Activated CD8-positive, alpha-beta memory T cell treated with anti-CD3 and anti-CD28 coated beads, Interleukin-2, amount 50 U/mL, for 24 hours (primary cell): ENCODE results near the gene CRHR1.

ENCODE experiments used
- DNase-seq: peaks from one replicate; pipeline ENCODE4 v3.0.0-alpha.2; 2020; ENCODE audit errors: extremely low read depth

CRHR1 gene

GRCh38 chr17:45789874-45790273 is 5.8 kb downstream of the CRHR1 start:
- DNase-seq = no peak

DNA sequence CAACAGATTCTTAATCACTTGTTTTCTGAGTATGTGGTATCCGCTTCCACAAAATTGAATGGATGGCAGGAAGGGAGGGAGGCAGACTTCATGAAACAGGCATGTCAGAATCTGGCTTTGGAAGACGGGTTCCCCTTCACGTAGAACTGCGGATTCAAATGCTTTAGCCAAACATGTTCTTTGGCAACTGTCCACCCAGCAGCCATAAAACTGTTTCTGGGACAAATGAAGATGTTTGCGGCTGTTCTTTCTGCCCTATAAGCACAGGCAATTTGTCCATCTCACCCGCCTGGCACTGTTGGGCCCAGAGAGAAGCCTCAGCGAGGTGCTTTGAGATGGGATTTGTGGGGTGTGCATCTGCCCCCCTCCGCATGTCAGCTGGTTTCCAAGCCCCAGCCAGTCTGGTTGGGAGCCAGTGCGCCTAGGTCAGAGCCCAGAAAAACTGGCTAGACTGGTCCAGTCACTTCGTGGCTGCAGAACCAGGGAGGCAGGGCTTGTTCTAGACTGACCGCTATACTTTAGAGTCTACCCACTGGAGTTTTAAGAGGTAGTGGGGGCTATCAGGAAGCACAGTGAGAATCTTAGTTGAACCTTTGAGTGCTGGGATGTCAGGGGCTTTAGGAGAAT is 6.3 kb downstream of the CRHR1 start:
- DNase-seq = no peak

GRCh38 chr17:45791041-45791582 is 7.0 kb downstream of the CRHR1 start:
- DNase-seq = no peak

DNA sequence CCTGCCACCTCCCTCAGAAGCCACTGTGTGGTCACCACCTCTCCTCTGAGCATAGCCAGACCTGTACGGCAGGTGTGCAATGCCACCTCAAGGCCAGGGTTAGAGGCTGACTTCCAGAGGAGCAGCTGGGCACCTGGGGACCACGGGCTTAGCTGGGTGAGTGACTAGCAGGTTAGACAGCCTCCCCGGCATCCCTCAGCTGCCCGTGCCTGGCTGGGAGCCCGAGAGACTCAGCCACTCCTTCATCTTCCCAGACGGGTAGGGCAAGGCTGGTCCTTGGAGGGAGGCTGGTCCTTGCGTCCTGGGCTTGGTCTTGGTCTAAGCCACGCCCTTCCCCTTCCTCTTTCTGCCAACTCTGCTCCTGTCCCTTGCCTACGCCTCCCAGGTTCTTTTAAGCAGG is 7.8 kb downstream of the CRHR1 start:
- DNase-seq = no peak

GRCh38 chr17:45792437-45792836 is 8.3 kb downstream of the CRHR1 start:
- DNase-seq = no peak

- DNase-seq = no peak
These were observed 9.1 kb downstream of the CRHR1 start for GRCh38 chr17:45792995-45793755.

DNA sequence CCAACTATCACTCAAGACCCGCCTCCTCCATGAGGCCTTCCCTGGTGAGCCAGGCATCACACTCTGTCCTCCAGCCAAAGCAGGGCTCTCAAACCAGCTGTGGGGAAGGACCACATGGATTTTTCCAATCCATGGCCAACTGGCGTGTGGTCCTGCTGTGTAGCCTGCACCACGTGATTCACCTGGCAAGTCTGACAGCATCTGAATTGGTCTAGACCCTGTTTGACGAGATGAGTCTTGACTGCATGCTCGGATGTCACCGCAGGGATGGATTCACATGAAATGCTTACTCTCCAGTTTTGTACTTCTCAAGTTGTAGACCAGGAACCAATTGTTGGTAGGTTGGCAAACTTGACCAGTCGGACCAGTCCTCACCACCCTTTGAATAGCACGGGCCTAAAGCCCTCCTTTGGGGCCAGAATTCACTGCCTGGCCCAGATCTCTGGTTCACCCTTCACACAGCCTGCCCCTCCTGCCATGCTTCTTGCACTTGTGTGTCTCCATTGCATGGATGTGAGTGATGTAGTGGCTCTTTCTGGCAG is 9.9 kb downstream of the CRHR1 start:
- DNase-seq = no peak

- no peak for DNase-seq
These were observed 10.7 kb downstream of the CRHR1 start for GRCh38 chr17:45794840-45795239.

DNA sequence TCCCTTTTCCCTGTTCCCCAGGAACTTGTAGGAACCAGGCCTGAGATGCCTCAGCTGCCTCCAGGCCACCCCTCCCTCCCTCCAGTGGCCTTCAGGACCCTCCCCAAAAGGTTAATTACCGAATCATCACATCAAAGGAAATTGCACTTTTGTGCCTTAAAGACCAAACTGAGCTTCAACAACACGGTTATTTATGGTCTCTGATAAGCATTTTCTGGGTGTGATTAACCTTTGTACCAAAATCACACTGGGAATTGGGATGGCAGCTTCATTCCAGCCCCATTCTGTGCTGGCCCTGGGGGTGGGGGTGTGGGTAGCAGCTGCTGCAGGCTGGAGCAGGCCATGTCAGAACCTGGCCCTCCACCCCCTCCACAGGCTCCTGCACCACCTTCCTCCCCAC is 16.7 kb downstream of the CRHR1 start:
- DNase-seq = no peak

GRCh38 chr17:45801421-45801820 is 17.3 kb downstream of the CRHR1 start:
- DNase-seq = no peak

DNA sequence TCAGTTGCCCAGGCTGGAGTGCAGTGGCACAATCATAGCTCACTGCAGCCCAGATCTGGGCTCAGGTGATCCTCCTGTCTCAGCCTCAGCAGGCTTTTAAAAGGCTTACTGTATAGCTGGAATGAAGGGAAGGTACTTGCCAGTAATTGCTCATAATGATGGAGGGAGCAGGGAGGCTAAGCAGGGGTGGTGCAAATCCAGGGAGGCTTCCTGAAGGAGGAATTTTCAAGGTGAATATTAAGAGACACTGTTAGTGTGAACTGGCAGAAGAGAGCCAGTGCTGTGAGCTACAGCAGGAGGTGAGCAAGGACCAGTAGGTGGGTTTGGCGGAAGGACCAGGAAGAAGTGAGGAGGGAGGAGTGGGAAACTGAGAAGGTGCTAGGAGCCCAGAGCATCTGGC is 24.7 kb downstream of the CRHR1 start:
- no peak for DNase-seq

DNA sequence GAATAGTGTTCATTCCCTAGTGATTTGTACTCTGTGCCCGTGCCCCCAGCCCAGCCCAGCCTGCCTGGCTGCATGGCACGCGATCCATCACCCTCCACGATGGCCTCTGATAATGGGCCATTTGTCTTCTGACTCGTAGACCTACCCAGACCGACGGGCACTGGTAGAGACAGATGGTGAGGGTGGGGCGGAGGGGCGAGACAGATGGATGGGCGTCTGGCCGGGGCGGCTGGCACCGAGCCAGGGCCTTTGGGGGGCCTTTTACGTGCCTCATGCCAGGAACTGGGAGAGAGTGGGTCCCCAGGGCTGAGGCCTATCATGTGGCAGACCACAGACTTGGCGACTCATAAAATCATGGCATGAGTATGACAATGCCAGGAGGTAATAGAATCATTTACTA is 25.4 kb downstream of the CRHR1 start:
- no peak for DNase-seq

DNA sequence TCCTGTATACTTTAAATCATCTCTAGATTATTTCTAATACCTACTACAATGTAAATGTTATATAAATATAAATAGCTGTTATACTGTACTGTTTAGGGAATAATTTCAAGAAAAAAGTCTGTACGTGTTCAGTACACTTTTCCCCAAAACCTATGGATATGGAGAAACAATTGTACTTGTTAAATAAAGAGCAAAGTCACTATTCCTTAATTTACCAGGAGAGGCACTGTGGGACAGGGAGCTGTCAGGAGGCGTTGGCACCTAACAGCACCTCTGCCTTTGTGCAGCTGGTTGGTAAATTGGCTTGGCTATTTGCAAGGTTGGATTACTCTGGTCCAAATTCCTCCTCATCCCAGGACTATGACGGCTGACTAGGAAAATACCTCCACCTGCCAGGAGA is 28.0 kb downstream of the CRHR1 start:
- no peak for DNase-seq

GRCh38 chr17:45813048-45813725 is 29.1 kb downstream of the CRHR1 start:
- no peak for DNase-seq

- no peak for DNase-seq
These were observed 30.8 kb downstream of the CRHR1 start for GRCh38 chr17:45814622-45815606.

DNA sequence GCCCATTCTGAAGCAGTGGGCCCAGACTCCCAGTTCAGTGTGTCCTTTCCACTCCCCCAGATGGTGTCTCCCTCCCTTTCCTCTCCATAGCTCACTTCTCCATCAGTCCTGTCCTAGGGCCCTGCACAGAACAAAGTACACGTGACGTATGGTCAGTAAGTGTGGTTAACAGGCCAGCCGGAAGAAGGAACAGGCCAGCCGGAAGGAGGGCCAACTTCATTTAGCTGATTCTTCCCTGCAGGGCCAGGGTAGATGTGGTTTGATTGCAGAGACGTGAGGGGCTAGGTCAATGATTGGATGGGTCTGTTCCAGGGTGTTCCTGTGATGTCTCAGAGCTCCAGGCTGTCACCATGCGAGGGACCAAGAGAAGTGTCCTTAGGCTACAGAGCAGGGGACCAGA is 31.6 kb downstream of the CRHR1 start:
- DNase-seq = no peak

DNA sequence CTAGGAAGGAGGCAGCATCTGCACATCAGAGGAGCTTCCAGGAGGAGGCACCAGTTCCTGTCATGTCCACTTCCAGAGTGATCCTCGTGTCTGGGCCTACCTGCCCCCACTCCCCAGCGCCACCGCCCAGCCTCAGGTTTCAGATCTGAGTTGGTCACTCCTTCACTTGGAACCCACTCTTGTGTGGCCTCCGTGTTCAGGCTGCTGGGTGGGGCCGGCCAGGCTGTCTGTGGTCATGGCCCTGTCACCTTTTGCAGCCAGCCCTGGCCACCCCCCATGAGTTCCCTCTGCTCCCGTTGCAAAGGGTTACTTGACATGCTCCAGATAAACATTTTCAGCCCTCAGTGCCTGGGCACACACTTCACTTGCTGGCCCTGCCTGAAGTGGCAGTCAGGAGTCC is 33.9 kb downstream of the CRHR1 start:
- DNase-seq = no peak

DNA sequence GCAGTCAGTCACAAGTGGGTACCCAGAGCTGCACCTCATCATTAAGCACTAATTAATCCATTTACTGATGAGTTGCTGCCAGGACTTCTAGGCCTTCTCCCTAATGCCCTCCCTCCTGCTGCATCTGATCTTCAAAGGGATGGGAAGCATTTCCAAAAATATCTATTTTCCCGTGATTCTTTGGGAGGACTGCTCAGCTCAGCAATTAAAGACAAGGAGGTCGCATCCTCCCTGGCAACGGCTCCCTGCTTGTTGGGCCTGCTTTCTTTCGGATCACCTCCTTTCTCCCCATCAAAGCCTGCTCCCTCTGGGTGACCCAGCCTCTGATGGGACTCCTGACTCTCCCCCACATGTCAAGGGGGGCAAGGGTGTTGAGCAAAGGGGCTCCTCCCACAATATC is 34.6 kb downstream of the CRHR1 start:
- DNase-seq = no peak

DNA sequence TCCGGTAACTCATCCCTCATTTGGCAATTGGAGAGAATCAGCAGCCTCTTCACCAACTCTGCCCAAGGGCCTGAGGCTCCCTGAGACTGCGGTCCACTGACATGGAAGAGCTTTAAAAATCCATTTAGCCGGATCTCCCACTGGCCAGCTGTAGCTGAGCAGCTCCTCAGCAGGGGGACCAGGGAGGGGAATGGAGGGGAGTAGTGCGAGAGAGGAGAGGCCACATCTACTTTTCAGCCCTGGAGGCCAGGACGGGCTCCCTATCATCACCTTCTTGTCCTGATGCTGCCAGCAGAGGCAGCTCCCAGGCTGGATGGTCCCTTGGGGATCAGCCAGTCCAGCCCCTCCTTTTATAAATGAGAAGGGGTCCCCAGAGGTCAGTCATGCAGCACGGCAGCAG is 35.5 kb downstream of the CRHR1 start:
- DNase-seq = no peak

- DNase-seq = no peak
These were observed 36.1 kb downstream of the CRHR1 start for GRCh38 chr17:45820052-45820780.

- no peak for DNase-seq
These were observed 37.0 kb downstream of the CRHR1 start for GRCh38 chr17:45821147-45821546.
